Measurements from ENCODE around the gene STIM1. TPM values are rescaled to one million over a fixed set of nuclear protein-coding genes. Genes with fewer than 3 reads are reported as not detected.

Gene STIM1
- total and polyA plus RNA-seq, 10 of the 15 experiments (the other 5 are each of a cell fraction or from before 2014, with no cell fraction given) = 8.6 to 57.7 (median 29.3) TPM

GRCh38 chr11:4094348-4095291 is 239.2 kb downstream of the STIM1 start, which contains the start of gene RRM1 (continued):
- peak; percentile 34; the same call in 1 of the 2 replicates for TF ChIP-seq LARP7 (IDR thresholded peaks at IDR 0.05)
- TF ChIP-seq TBL1XR1 (IDR thresholded peaks at IDR 0.05; ENCODE audit: low read depth, low read length) = no peak; the same call in none of the 2 replicates
- TF ChIP-seq CEBPZ (IDR thresholded peaks at IDR 0.05; ENCODE audit: low read depth, low read length) = no peak
- no peak for TF ChIP-seq ZNF384 (IDR thresholded peaks at IDR 0.05; ENCODE audit: borderline replicate concordance, low read depth, low read length)
- peak; percentile 85 for TF ChIP-seq POLR2AphosphoS5 (IDR thresholded peaks at IDR 0.05; ENCODE audit: low read length)
- peak; percentile 27; the same call in 1 of the 2 replicates for TF ChIP-seq RAD51 (IDR thresholded peaks at IDR 0.05)
- peak; percentile 70; the same call in 1 of the 2 replicates for TF ChIP-seq NFYB (IDR thresholded peaks at IDR 0.05; ENCODE audit: insufficient read depth, low read depth, low read length)
- no peak; the same call in 1 of the 2 replicates for TF ChIP-seq ZNF207 (IDR thresholded peaks at IDR 0.05; ENCODE audit: borderline replicate concordance)
- no peak for TF ChIP-seq JUNB (IDR thresholded peaks at IDR 0.05)
- TF ChIP-seq JUND (IDR thresholded peaks at IDR 0.05; ENCODE audit: low read depth, low read length) = 0 out of 2 replicates have a peak, but pooled peaks have one; percentile 44
- no peak for TF ChIP-seq SREBF2 (IDR thresholded peaks at IDR 0.05; ENCODE audit: low read length)
- no peak for TF ChIP-seq NFYA (IDR thresholded peaks at IDR 0.05; ENCODE audit: borderline replicate concordance, low read depth, low read length)
- no peak for TF ChIP-seq SUZ12 (IDR thresholded peaks at IDR 0.05; ENCODE audit: unreplicated experiment)
- TF ChIP-seq ZNF622 (IDR thresholded peaks at IDR 0.05) = no peak
- TF ChIP-seq BMI1 (IDR thresholded peaks at IDR 0.05; ENCODE audit: borderline replicate concordance) = no peak
- peak; percentile 47; the same call in 1 of the 2 replicates for TF ChIP-seq TCF12 (IDR thresholded peaks at IDR 0.05; ENCODE audit: low read depth, low read length)
- no peak for TF ChIP-seq CBX3 (IDR thresholded peaks at IDR 0.05; ENCODE audit: borderline replicate concordance, low read depth)
- 0 out of 2 replicates have a peak, but pooled peaks have one; percentile 61 for TF ChIP-seq RFX5 (IDR thresholded peaks at IDR 0.05; ENCODE audit: low read depth, low read length)
- TF ChIP-seq POLR2AphosphoS2 (IDR thresholded peaks at IDR 0.05; ENCODE audit: low read depth, low read length) = peak; percentile 95
- TF ChIP-seq YBX1 (IDR thresholded peaks at IDR 0.05) = no peak
- peak; percentile 77 to 94 for TF ChIP-seq SRF (IDR thresholded peaks at IDR 0.05; ENCODE audit: low read depth in 2 of 2, low read length in 2 of 2)
- TF ChIP-seq E4F1 (IDR thresholded peaks at IDR 0.05; ENCODE audit: borderline replicate concordance, partially characterized antibody) = peak; percentile 24
- TF ChIP-seq IKZF2 (IDR thresholded peaks at IDR 0.05) = peak; percentile 28 to 49; a peak in 2 of 4 replicates
- peak; percentile 56; the same call in 1 of the 2 replicates for TF ChIP-seq SMARCA5 (IDR thresholded peaks at IDR 0.05)
- peak; percentile 48; the same call in 1 of the 2 replicates for TF ChIP-seq BRCA1 (IDR thresholded peaks at IDR 0.05; ENCODE audit: low read depth, low read length)

Measured in GM12878 (cell line).